Nephron progenitor cell (in vitro differentiated cells): ENCODE results near the gene HMG20A.

Experiments used
- DNase-seq: peaks from one replicate; pipeline ENCODE4 v3.0.0; 2021
- H3K27ac Mint-ChIP-seq: 2 replicates; pipeline ENCODE4 v1.8.0; 2021; ENCODE audit warnings: mild to moderate bottlenecking, moderate library complexity, mixed read lengths
- H3K27me3 Mint-ChIP-seq: 2 replicates; pipeline ENCODE4 v1.8.0; 2021; ENCODE audit warnings: mild to moderate bottlenecking, low read depth, mixed read lengths; ENCODE audit not compliant: poor library complexity
- H3K36me3 Mint-ChIP-seq: 2 replicates; pipeline ENCODE4 v1.8.0; 2021; ENCODE audit warnings: low read depth, mixed read lengths
- H3K4me1 Mint-ChIP-seq: 2 replicates; pipeline ENCODE4 v1.8.0; 2021; ENCODE audit warnings: mixed read lengths
- H3K4me3 Mint-ChIP-seq: 2 replicates; pipeline ENCODE4 v1.8.0; 2021; ENCODE audit warnings: mild to moderate bottlenecking, moderate library complexity, mixed read lengths
- H3K9me3 Mint-ChIP-seq: 2 replicates; pipeline ENCODE4 v1.8.0; 2021; ENCODE audit warnings: mild to moderate bottlenecking, moderate library complexity, mixed read lengths
- TF ChIP-seq, protein P1 (sequence below): fragments of 200-600 bp; sonication (generic); IDR thresholded peaks from 2 replicates; pipeline ENCODE4 v1.5.0; 2021; ENCODE audit warnings: antibody characterized with exemption

HMG20A gene

GRCh38 chr15:77487469-77487842 lies 66.8 kb downstream of the HMG20A start:
- Mint-ChIP-seq H3K4me1 (peaks cover 22% of the 10 kb centered on the region), H3K36me3 (peaks cover 42% of the 10 kb centered on the region), H3K9me3 (no peaks in the 10 kb centered on the region), H3K27ac (no peak overlapping the region), H3K27me3 (peaks cover 3% of the 10 kb centered on the region), H3K4me3 (no peak overlapping the region)
- no peak for DNase-seq
- TF ChIP-seq, protein P1, sequence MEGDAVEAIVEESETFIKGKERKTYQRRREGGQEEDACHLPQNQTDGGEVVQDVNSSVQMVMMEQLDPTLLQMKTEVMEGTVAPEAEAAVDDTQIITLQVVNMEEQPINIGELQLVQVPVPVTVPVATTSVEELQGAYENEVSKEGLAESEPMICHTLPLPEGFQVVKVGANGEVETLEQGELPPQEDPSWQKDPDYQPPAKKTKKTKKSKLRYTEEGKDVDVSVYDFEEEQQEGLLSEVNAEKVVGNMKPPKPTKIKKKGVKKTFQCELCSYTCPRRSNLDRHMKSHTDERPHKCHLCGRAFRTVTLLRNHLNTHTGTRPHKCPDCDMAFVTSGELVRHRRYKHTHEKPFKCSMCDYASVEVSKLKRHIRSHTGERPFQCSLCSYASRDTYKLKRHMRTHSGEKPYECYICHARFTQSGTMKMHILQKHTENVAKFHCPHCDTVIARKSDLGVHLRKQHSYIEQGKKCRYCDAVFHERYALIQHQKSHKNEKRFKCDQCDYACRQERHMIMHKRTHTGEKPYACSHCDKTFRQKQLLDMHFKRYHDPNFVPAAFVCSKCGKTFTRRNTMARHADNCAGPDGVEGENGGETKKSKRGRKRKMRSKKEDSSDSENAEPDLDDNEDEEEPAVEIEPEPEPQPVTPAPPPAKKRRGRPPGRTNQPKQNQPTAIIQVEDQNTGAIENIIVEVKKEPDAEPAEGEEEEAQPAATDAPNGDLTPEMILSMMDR: no peak

- Mint-ChIP-seq H3K27ac (peak overlapping the region; percentile 19), H3K4me1 (peaks cover 22% of the 10 kb centered on the region), H3K4me3 (no peak overlapping the region), H3K36me3 (peaks cover 39% of the 10 kb centered on the region), H3K27me3 (peaks cover 3% of the 10 kb centered on the region), H3K9me3 (no peaks in the 10 kb centered on the region)
- no peak for DNase-seq
- TF ChIP-seq, protein P1: no peak
Measured at GRCh38 chr15:77487888-77488287, 67.2 kb downstream of the HMG20A start.

- H3K9me3 Mint-ChIP-seq: no peaks in the 10 kb centered on the region
- DNase-seq: no peak
- H3K27me3 Mint-ChIP-seq: peaks cover 3% of the 10 kb centered on the region
- peak overlapping the region; percentile 40 for H3K27ac Mint-ChIP-seq
- TF ChIP-seq, protein P1: no peak
- peaks cover 22% of the 10 kb centered on the region for H3K4me1 Mint-ChIP-seq
- no peak overlapping the region for H3K4me3 Mint-ChIP-seq
- peaks cover 27% of the 10 kb centered on the region for H3K36me3 Mint-ChIP-seq
Measured at GRCh38 chr15:77489647-77490046, 69.0 kb downstream of the HMG20A start.

DNA sequence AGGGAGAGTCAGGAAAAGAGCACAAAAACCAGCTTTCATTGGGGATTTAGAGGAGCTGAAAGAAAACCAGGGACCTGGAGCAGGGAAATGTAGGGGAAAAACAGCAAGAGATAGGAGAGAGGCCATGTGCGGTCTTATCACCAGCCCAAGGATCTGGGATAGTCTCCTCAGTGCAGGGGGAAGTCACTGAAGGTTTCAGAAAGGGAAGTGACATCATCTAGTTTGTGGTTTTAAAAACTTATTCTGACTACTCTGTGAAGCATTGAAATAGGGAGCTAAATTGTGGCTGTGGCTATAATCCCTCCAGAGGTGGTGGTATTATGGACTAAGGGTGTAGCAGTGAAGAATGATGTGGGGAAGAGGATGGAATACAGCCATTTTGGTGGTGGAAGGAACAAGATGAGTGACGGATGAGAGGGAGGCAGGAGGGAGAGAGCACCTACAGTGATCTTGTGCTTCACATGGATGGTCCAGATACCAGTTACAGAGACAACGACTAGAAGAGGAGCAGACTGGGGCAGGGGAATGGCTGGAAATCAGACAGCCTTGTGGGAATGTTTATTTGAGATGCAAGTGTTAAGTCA lies 72.7 kb downstream of the HMG20A start:
- H3K4me1 Mint-ChIP-seq: peaks cover 54% of the 10 kb centered on the region
- peaks cover 8% of the 10 kb centered on the region for H3K27me3 Mint-ChIP-seq
- TF ChIP-seq, protein P1: no peak
- no peaks in the 10 kb centered on the region for H3K9me3 Mint-ChIP-seq
- H3K4me3 Mint-ChIP-seq: no peak overlapping the region
- peaks cover 15% of the 10 kb centered on the region for H3K36me3 Mint-ChIP-seq
- no peak for DNase-seq
- peak overlapping the region; percentile 1 for H3K27ac Mint-ChIP-seq

- no peaks in the 10 kb centered on the region for H3K9me3 Mint-ChIP-seq
- no peak overlapping the region for H3K4me3 Mint-ChIP-seq
- no peak for DNase-seq
- H3K27ac Mint-ChIP-seq: no peak overlapping the region
- H3K27me3 Mint-ChIP-seq: peaks cover 10% of the 10 kb centered on the region
- peaks cover 62% of the 10 kb centered on the region for H3K4me1 Mint-ChIP-seq
- H3K36me3 Mint-ChIP-seq: peaks cover 15% of the 10 kb centered on the region
- TF ChIP-seq, protein P1: no peak
Measured at GRCh38 chr15:77494073-77494867, 73.6 kb downstream of the HMG20A start.
